Liver (tissue), 4 donors: ENCODE data around the gene DDX59. TPM values are rescaled to one million over a fixed set of nuclear protein-coding genes. Genes with fewer than 3 reads are reported as not detected.

Experiments used
- polyA plus RNA-seq, 2 donors: library from polyadenylated mRNA; stranded (reverse) in 1 of 2; unstranded in 1 of 2; fragments of 200-250 nt in 1 of 2; fragments of >200 nt in 1 of 2; fragmentation: Nextera tagmentation in 1 of 2; extraction: Ambion mirVana in 1 of 2; gene quantifications; one replicate each; pipeline versions ENCODE4 v1.2.1 to v1.2.3, GENCODE V29; 2013 to 2015
- total RNA-seq, 2 donors: library from RNA; depleted of rRNA; stranded (reverse); fragments of >200 nt; gene quantifications; one replicate each; pipeline ENCODE4 v1.2.3, GENCODE V29; 2014
- donor health status: healthy.
- donor health status: healthy.
- donor health status: healthy.

The DDX59 gene
- total and polyA plus RNA-seq, 4 donors, result 5.8 to 12.1 (median 8.6) TPM

Other genes starting within 250 kb of the DDX59 start
- 1 to 10 TPM in 1 of 2 donors, under 1 TPM in 1; 0.17 to 8.8 TPM for gene KIF14, start 49.2 kb downstream of the DDX59 start, total RNA-seq
- gene KIF14, start 49.2 kb downstream of the DDX59 start, polyA plus RNA-seq, result under 1 TPM; 0.13 to 0.28 TPM
- 1 to 10 TPM; 4.0 to 8.6 TPM for gene CAMSAP2, start 69.0 kb upstream of the DDX59 start, total RNA-seq
- gene CAMSAP2, start 69.0 kb upstream of the DDX59 start, polyA plus RNA-seq, result 1 to 10 TPM; 1.9 to 3.0 TPM
- under 1 TPM in 1 of 2 donors, not detected in 1; 0.08 TPM for gene GPR25, start 203.1 kb upstream of the DDX59 start, total RNA-seq
- under 1 TPM in 1 of 2 donors, not detected in 1; 0.13 TPM for gene GPR25, start 203.1 kb upstream of the DDX59 start, polyA plus RNA-seq
- 1 to 10 TPM in 1 of 2 donors, under 1 TPM in 1; 0.67 to 3.1 TPM for gene INAVA, start 225.0 kb upstream of the DDX59 start, total RNA-seq
- under 1 TPM; 0.19 to 0.32 TPM for gene INAVA, start 225.0 kb upstream of the DDX59 start, polyA plus RNA-seq